ENCODE measurements around the gene MRPL37. TPM values are rescaled to one million over a fixed set of nuclear protein-coding genes. Genes with fewer than 3 reads are reported as not detected.

Gene MRPL37
- total and polyA plus RNA-seq, 12 donors: 33.0 to 97.4 (median 88.7) TPM

DNA sequence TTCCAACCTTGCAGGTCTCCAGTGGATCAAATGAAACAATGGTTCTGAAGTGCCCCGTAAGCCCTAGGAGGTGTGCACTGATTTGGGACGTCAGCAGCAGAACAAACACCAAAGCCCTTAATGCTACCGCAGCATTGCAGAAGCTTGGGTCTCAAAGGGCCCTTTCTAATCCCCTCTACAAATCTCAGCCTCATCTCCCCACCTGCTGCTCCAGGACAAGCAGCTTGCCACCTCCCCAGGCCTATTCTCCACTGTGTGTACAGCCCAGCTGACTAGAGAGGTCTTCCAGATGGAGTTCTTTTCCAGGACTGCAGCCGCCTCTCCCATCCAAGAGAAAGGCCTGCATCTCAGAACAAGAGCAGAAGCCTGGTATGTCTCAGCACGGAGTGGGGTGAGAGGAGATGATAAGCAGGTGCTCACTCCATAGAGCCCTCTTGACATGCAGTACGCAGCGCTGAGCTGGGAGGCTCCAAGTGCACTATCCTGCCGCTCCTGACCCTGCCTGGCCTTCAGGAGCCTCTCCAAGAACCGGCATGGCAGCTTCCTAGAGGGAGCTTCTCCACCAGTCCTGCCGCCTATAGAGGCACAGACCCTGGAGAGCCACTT is 46.3 kb downstream of the MRPL37 start:
- Histone ChIP-seq H3K4me1 (peaks cover 0 to 34% (median 10%) of the 10 kb centered on the region in 9 donors), H3K9me3 (no peaks in the 10 kb centered on the region), H3K27me3 (no peaks in the 10 kb centered on the region), H3K27ac (no peak overlapping the region), H3K36me3 (peaks cover 0 to 71% (median 0%) of the 10 kb centered on the region in 9 donors), H3K4me3 (no peak overlapping the region)
- peak in 6 of 8 donors; percentile 16 to 82 (median 53) for ATAC-seq
- intact Hi-C loops (cut with DNase I): no loop called here
- WGBS, 2 donors: 53 to 66% methylated on average over 10 of the region's 10 CpGs
- TF ChIP-seq, protein P1, sequence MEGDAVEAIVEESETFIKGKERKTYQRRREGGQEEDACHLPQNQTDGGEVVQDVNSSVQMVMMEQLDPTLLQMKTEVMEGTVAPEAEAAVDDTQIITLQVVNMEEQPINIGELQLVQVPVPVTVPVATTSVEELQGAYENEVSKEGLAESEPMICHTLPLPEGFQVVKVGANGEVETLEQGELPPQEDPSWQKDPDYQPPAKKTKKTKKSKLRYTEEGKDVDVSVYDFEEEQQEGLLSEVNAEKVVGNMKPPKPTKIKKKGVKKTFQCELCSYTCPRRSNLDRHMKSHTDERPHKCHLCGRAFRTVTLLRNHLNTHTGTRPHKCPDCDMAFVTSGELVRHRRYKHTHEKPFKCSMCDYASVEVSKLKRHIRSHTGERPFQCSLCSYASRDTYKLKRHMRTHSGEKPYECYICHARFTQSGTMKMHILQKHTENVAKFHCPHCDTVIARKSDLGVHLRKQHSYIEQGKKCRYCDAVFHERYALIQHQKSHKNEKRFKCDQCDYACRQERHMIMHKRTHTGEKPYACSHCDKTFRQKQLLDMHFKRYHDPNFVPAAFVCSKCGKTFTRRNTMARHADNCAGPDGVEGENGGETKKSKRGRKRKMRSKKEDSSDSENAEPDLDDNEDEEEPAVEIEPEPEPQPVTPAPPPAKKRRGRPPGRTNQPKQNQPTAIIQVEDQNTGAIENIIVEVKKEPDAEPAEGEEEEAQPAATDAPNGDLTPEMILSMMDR (IDR thresholded peaks at IDR 0.05): no peak
- DNase-seq: peak in 1 of 2 donors; percentile 18

DNA sequence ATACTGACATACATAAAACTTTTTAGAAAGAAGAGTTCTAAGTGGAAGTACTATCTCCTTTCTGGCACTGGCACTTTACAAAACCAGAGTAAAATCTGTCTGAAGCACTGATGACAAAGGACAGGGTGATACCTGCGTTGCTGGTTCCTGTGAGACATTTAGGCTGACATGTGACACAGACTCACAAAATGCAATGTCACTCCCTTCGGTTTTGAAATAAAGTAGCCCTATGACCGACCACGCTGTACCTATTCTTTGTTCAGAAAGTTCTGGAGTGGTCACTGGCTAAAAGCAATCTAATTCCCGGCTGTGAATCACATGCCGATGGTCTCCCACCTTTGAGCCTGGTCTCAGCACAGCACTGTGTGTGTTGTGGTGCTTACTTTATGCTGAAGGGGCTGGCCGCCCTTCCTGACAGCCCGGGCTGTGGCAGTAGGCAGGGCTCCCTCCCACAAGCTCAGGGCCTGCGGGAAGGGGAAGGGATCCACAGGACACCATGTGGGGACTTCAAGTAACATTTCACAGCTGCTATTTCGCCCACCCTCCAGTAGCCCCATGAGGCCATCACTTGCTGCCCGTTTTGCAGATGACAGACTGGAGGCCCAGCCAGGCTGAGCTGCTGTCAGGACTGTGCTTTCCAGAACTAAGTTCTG is 48.0 kb downstream of the MRPL37 start:
- Histone ChIP-seq H3K36me3 (peaks cover 0 to 61% (median 0%) of the 10 kb centered on the region in 9 donors), H3K27ac (no peak overlapping the region), H3K4me3 (no peak overlapping the region), H3K4me1 (peaks cover 0 to 34% (median 10%) of the 10 kb centered on the region in 9 donors), H3K9me3 (no peaks in the 10 kb centered on the region), H3K27me3 (no peaks in the 10 kb centered on the region)
- ATAC-seq: no peak
- intact Hi-C loops (cut with DNase I): no loop called here
- WGBS, 2 donors: 90 to 92% methylated on average over 11 of the region's 11 CpGs
- TF ChIP-seq, protein P1 (IDR thresholded peaks at IDR 0.05): no peak
- DNase-seq: no peak

DNA sequence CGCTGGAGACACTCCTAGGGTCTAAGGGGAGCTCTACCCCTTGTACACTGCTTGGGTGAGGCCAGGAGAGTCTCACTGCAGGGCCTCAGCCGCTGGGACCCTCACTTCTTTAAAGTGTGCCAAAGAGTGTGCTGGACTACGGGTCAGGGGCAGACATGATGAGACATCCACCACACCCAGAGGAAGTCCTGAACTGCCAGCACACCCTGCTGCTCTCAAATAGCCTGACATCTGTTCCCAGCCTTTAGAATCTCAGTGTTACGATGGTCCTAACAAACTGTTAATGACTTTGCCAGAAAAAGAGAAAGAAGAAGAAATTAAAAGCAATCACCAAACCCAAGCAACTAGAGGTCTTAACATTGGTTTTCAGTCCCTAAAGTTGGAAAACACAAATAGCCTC is 49.0 kb downstream of the MRPL37 start:
- TF ChIP-seq, protein P1 (IDR thresholded peaks at IDR 0.05): no peak
- no peak overlapping the region for H3K4me3 ChIP-seq
- ATAC-seq: no peak
- peaks cover 0 to 51% (median 0%) of the 10 kb centered on the region in 9 donors for H3K36me3 ChIP-seq
- WGBS, 2 donors: 68 to 80% methylated on average over 4 of the region's 4 CpGs
- no peaks in the 10 kb centered on the region for H3K9me3 ChIP-seq
- no peak for DNase-seq
- intact Hi-C loops (cut with DNase I): no loop called here
- no peaks in the 10 kb centered on the region for H3K27me3 ChIP-seq
- H3K27ac ChIP-seq: no peak overlapping the region
- peaks cover 0 to 42% (median 19%) of the 10 kb centered on the region in 9 donors for H3K4me1 ChIP-seq

DNA sequence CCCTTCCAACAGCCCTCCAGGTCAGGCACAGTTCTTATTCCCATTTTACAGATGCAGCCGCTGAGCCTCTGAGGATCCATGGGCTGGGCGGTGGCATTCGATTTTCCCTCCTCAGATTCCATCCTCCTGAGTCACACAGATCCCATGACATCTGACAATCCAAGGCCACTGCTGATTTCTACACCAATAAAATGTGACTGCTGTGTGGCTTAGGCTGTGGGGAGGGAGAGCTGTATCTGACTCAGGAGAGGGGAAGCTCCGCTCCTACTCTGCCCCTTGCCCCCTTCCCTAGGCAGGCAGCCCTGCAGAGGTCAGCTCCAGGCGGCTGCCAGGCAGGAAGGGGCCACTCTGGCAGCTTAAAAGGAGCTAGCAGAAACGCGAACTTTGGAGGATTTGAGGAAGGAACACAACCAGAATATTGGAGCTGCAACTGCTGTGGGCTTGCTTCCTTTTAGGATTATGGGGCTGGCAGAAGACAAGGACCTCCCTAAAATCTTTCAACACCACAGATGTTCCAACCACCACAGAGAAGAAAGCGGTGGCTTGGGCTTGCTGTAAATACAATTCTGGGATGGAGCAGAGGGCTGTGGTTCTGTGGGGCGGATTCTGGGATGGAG is 50.0 kb downstream of the MRPL37 start:
- H3K4me3 ChIP-seq: no peak overlapping the region
- TF ChIP-seq, protein P1 (IDR thresholded peaks at IDR 0.05): no peak
- whole genome bisulfite sequencing, 2 donors: 71% methylated on average over 9 of the region's 9 CpGs
- intact Hi-C loops (cut with DNase I): no loop called here
- H3K4me1 ChIP-seq: peaks cover 0 to 49% (median 26%) of the 10 kb centered on the region in 9 donors
- H3K27ac ChIP-seq: peak overlapping the region in 1 of 10 donors; percentile 48
- ATAC-seq (peak in 7 of 8 donors; percentile 25 to 72 (median 49)), DNase-seq (no peak)
- H3K9me3 ChIP-seq: no peaks in the 10 kb centered on the region
- peaks cover 0 to 46% (median 0%) of the 10 kb centered on the region in 9 donors for H3K36me3 ChIP-seq
- no peaks in the 10 kb centered on the region for H3K27me3 ChIP-seq

Measured in heart right ventricle (tissue), 16 donors.